Occipital lobe (tissue), 2 donors: ENCODE results near the gene PARD3B. TPM values are rescaled to one million over a fixed set of nuclear protein-coding genes. Genes with fewer than 3 reads are reported as not detected.

Experiments used
- DNase-seq: peaks from one replicate; lab custom pipeline; 2025; lab: John Stamatoyannopoulos, UW
- total RNA-seq: library from RNA; depleted of rRNA; stranded (reverse); fragments of >200 nt; gene quantifications from one replicate; pipeline ENCODE4 v1.2.3, GENCODE V29; 2014

Gene PARD3B
- total RNA-seq, 1 donor from 2014 or later = 5.6 TPM

- DNase-seq = no peak
These were observed 458.0 kb downstream of the PARD3B start for GRCh38 chr2:205003288-205003687.

- DNase-seq = no peak
These were observed 464.9 kb downstream of the PARD3B start for GRCh38 chr2:205010196-205010595.

- no peak for DNase-seq
These were observed 465.8 kb downstream of the PARD3B start for GRCh38 chr2:205011031-205011430.

GRCh38 chr2:205012961-205013360, 467.7 kb downstream of the PARD3B start:
- DNase-seq = no peak

- no peak for DNase-seq
These were observed 468.3 kb downstream of the PARD3B start for GRCh38 chr2:205013586-205013985.

GRCh38 chr2:205014201-205014600, 468.9 kb downstream of the PARD3B start:
- no peak for DNase-seq

GRCh38 chr2:205017381-205017780, 472.1 kb downstream of the PARD3B start:
- no peak for DNase-seq

GRCh38 chr2:205017912-205018311, 472.6 kb downstream of the PARD3B start:
- no peak for DNase-seq

- DNase-seq = no peak
These were observed 475.4 kb downstream of the PARD3B start for GRCh38 chr2:205020673-205021072.

- DNase-seq = no peak
These were observed 477.6 kb downstream of the PARD3B start for GRCh38 chr2:205022841-205023240.

GRCh38 chr2:205024822-205025518, 479.7 kb downstream of the PARD3B start:
- peak; percentile 53 for DNase-seq

- no peak for DNase-seq
These were observed 480.4 kb downstream of the PARD3B start for GRCh38 chr2:205025580-205026240.

GRCh38 chr2:205030695-205031094, 485.4 kb downstream of the PARD3B start:
- no peak for DNase-seq

GRCh38 chr2:205032093-205032551, 486.8 kb downstream of the PARD3B start:
- DNase-seq = no peak

GRCh38 chr2:205033431-205033830, 488.2 kb downstream of the PARD3B start:
- DNase-seq = no peak

GRCh38 chr2:205034034-205034433, 488.8 kb downstream of the PARD3B start:
- no peak for DNase-seq

- DNase-seq = no peak
These were observed 495.0 kb downstream of the PARD3B start for GRCh38 chr2:205040323-205040722.

- no peak for DNase-seq
These were observed 496.3 kb downstream of the PARD3B start for GRCh38 chr2:205041472-205042130.

- DNase-seq = no peak
These were observed 498.0 kb downstream of the PARD3B start for GRCh38 chr2:205043285-205043684.

GRCh38 chr2:205045706-205046105, 500.4 kb downstream of the PARD3B start:
- DNase-seq = no peak

- DNase-seq = no peak
These were observed 502.1 kb downstream of the PARD3B start for GRCh38 chr2:205047273-205047839.

GRCh38 chr2:205051417-205051816, 506.1 kb downstream of the PARD3B start:
- no peak for DNase-seq
